ENCODE data around the gene PFN4. TPM values are rescaled to one million over a fixed set of nuclear protein-coding genes. Genes with fewer than 3 reads are reported as not detected.
"Not testable (repeated sequence)": the region's sequence is repeated elsewhere in the genome, so short reads cannot be mapped to it uniquely, and the experiment has no call there.

Gene PFN4
- total RNA-seq, 4 donors from 2014 or later: 0.80 TPM; not detected in 3

- Histone ChIP-seq H3K36me3 (no peaks in the 10 kb centered on the region), H3K9me3 (peaks cover 0 to 4% of the 10 kb centered on the region in 2 donors), H3K27ac (no peak overlapping the region), H3K4me1 (no peaks in the 10 kb centered on the region), H3K4me3 (no peak overlapping the region), H3K27me3 (no peaks in the 10 kb centered on the region)
- TF ChIP-seq CTCF (IDR thresholded peaks at IDR 0.05): no peak
- intact Hi-C loops (cut with DNase I; ENCODE audit: low total_unique reads): no loop called here
- 67% methylated on average over 4 of the region's 4 CpGs; no CpG with 5 or more reads in 1 of the 2 donors for WGBS, 2 donors (ENCODE audit: low coverage in 1 of 2)
- DNase-seq: no peak
- in situ Hi-C loops (cut with MboI; ENCODE audit: low pct_ligation_motif_present in 1 of 4, low pct_unique_long_range_greater_than_20kb in 1 of 4, low sequenced_read_pairs in 3 of 4): no loop called here
Measured at GRCh38 chr2:24104906-24105305, 18.2 kb downstream of the PFN4 start.

DNA sequence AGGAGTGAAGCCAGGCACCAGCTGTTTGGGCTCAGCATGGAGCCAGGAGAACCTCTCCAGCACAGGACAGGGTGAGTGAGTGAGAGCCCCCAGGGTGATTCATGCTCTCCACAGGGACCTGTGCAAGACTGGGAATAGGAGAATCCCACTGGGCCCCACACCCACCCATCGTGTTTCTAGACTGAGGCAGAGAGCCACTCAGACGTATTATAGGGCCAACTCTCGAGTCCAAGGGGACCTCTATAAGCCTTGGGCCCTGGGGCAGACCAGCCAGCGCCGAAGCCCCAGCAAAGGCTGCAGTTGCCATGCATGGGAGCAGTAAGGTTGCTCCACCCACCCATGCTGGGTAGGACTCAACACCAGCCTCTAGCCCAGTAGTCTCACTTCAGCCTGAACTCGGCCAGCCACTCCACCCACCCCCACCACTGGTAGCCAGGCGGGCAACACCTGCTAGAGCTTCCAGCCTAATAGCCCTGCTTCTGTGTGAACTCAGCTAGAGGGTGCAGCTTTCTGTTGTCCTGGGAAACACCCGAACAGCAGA, 19.0 kb downstream of the PFN4 start:
- Histone ChIP-seq H3K36me3 (no peaks in the 10 kb centered on the region), H3K4me3 (no peak overlapping the region), H3K4me1 (no peaks in the 10 kb centered on the region), H3K27me3 (no peaks in the 10 kb centered on the region), H3K9me3 (peaks cover 0 to 4% of the 10 kb centered on the region in 2 donors), H3K27ac (no peak overlapping the region)
- intact Hi-C loops (cut with DNase I; ENCODE audit: low total_unique reads) (no loop called here), in situ Hi-C loops (cut with MboI; ENCODE audit: low pct_ligation_motif_present in 1 of 4, low pct_unique_long_range_greater_than_20kb in 1 of 4, low sequenced_read_pairs in 3 of 4) (no loop called here)
- whole genome bisulfite sequencing, 2 donors (ENCODE audit: low coverage in 1 of 2): 98% methylated on average over 7 of the region's 8 CpGs; no CpG with 5 or more reads in 1 of the 2 donors
- TF ChIP-seq CTCF (IDR thresholded peaks at IDR 0.05) (no peak), EP300 (IDR thresholded peaks at IDR 0.05; ENCODE audit: low read depth) (no peak), POLR2A (IDR thresholded peaks at IDR 0.05) (no peak), POLR2AphosphoS5 (IDR thresholded peaks at IDR 0.05) (no peak)
- no peak for DNase-seq

- TF ChIP-seq CTCF (IDR thresholded peaks at IDR 0.05): no peak
- TF ChIP-seq POLR2AphosphoS5 (IDR thresholded peaks at IDR 0.05): no peak
- no peak for TF ChIP-seq POLR2A (IDR thresholded peaks at IDR 0.05)
- no peak for TF ChIP-seq EP300 (IDR thresholded peaks at IDR 0.05; ENCODE audit: low read depth)
- no peaks in the 10 kb centered on the region for H3K36me3 ChIP-seq
- H3K9me3 ChIP-seq: peaks cover 0 to 4% of the 10 kb centered on the region in 2 donors
- intact Hi-C loops (cut with DNase I; ENCODE audit: low total_unique reads) (no loop called here), in situ Hi-C loops (cut with MboI; ENCODE audit: low pct_ligation_motif_present in 1 of 4, low pct_unique_long_range_greater_than_20kb in 1 of 4, low sequenced_read_pairs in 3 of 4) (no loop called here)
- H3K27ac ChIP-seq: no peak overlapping the region
- WGBS, 2 donors (ENCODE audit: low coverage in 1 of 2): 82 to 86% methylated on average over 1 of the region's 1 CpG
- no peaks in the 10 kb centered on the region for H3K27me3 ChIP-seq
- H3K4me3 ChIP-seq: no peak overlapping the region
- no peak for DNase-seq
- no peaks in the 10 kb centered on the region for H3K4me1 ChIP-seq
Measured at GRCh38 chr2:24102677-24103076, 20.5 kb downstream of the PFN4 start.

- no peak for TF ChIP-seq POLR2AphosphoS5 (IDR thresholded peaks at IDR 0.05)
- no peak for TF ChIP-seq POLR2A (IDR thresholded peaks at IDR 0.05)
- TF ChIP-seq CTCF (IDR thresholded peaks at IDR 0.05): no peak
- TF ChIP-seq EP300 (IDR thresholded peaks at IDR 0.05; ENCODE audit: low read depth): no peak
Measured at GRCh38 chr2:24101992-24102391, 21.1 kb downstream of the PFN4 start.

GRCh38 chr2:24100732-24101131, 22.4 kb downstream of the PFN4 start:
- H3K9me3 ChIP-seq; DNase-seq; H3K36me3 ChIP-seq; H3K27ac ChIP-seq; in situ Hi-C loops (cut with MboI; ENCODE audit: low pct_ligation_motif_present in 1 of 4, low pct_unique_long_range_greater_than_20kb in 1 of 4, low sequenced_read_pairs in 3 of 4); H3K4me3 ChIP-seq; H3K27me3 ChIP-seq; intact Hi-C loops (cut with DNase I; ENCODE audit: low total_unique reads); H3K4me1 ChIP-seq: not testable (repeated sequence)
- 74 to 83% methylated on average over 2 of the region's 2 CpGs for WGBS, 2 donors (ENCODE audit: low coverage in 1 of 2)

More at GRCh38 chr2:24101992-24102391, 21.1 kb downstream of the PFN4 start:
- H3K9me3 ChIP-seq: peaks cover 0 to 4% of the 10 kb centered on the region in 2 donors
- WGBS, 2 donors (ENCODE audit: low coverage in 1 of 2): 88 to 92% methylated on average over 2 of the region's 2 CpGs
- H3K36me3 ChIP-seq: no peaks in the 10 kb centered on the region
- no peaks in the 10 kb centered on the region for H3K4me1 ChIP-seq
- in situ Hi-C loops (cut with MboI; ENCODE audit: low pct_ligation_motif_present in 1 of 4, low pct_unique_long_range_greater_than_20kb in 1 of 4, low sequenced_read_pairs in 3 of 4): no loop called here
- no peak overlapping the region for H3K27ac ChIP-seq
- no peak for DNase-seq
- no peaks in the 10 kb centered on the region for H3K27me3 ChIP-seq
- intact Hi-C loops (cut with DNase I; ENCODE audit: low total_unique reads): no loop called here
- H3K4me3 ChIP-seq: no peak overlapping the region

GRCh38 chr2:24095171-24095677, 27.9 kb downstream of the PFN4 start:
- H3K4me1 ChIP-seq; H3K27me3 ChIP-seq; H3K9me3 ChIP-seq; intact Hi-C loops (cut with DNase I; ENCODE audit: low total_unique reads); in situ Hi-C loops (cut with MboI; ENCODE audit: low pct_ligation_motif_present in 1 of 4, low pct_unique_long_range_greater_than_20kb in 1 of 4, low sequenced_read_pairs in 3 of 4); H3K27ac ChIP-seq; H3K4me3 ChIP-seq; H3K36me3 ChIP-seq; DNase-seq: not testable (repeated sequence)
- 91% methylated on average over 17 of the region's 17 CpGs; no CpG with 5 or more reads in 1 of the 2 donors for WGBS, 2 donors (ENCODE audit: low coverage in 1 of 2)

DNA sequence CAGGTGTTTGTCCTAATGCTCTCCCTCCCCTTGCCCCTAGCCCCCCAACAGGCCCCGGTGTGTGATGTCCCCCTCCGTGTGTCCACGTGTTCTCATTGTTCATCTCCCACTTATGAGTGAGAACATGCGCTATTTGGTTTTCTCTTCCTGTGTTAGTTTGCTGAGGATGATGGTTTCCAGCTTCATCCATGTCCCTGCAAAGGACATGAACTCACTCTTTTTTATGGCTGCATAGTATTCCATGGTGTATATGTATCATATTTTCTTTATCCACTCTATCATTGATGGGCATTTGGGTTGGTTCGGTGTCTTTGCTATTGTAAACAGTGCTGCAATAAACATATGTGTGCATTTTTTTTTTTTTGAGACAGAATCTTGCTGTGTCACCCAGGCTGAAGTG, 29.9 kb downstream of the PFN4 start:
- intact Hi-C loops (cut with DNase I; ENCODE audit: low total_unique reads); H3K27ac ChIP-seq; in situ Hi-C loops (cut with MboI; ENCODE audit: low pct_ligation_motif_present in 1 of 4, low pct_unique_long_range_greater_than_20kb in 1 of 4, low sequenced_read_pairs in 3 of 4); H3K36me3 ChIP-seq; DNase-seq; H3K4me3 ChIP-seq; H3K9me3 ChIP-seq; H3K27me3 ChIP-seq; H3K4me1 ChIP-seq: not testable (repeated sequence)
- WGBS, 2 donors (ENCODE audit: low coverage in 1 of 2): 94 to 100% methylated on average over 3 to 5 of the region's 5 CpGs
